BLaER1 treated with 17β-estradiol and CSF1 and Interleukin-3, amounts not matched to agents 10 nM and 100 nM (cell line): ENCODE results near the gene HSPB6.

Source experiments
- H3K27ac ChIP-seq, 11 experiments: shearing (Covaris generic); formaldehyde crosslinking; 2 replicates each; pipeline ENCODE4 v1.8.1; 2022
- H3K27me3 ChIP-seq, 11 experiments: shearing (Covaris generic); formaldehyde crosslinking; 2 replicates each; pipeline ENCODE4 v1.8.1; 2022
- H3K36me3 ChIP-seq, 11 experiments: shearing (Covaris generic); formaldehyde crosslinking; 2 replicates each; pipeline ENCODE4 v1.8.1; 2022
- H3K4me1 ChIP-seq, 10 experiments: shearing (Covaris generic); formaldehyde crosslinking; 2 replicates each; pipeline ENCODE4 v1.8.1; 2022
- H3K4me2 ChIP-seq, 11 experiments: shearing (Covaris generic); formaldehyde crosslinking; 2 replicates each; pipeline ENCODE4 v1.8.1; 2022
- H3K4me3 ChIP-seq, 10 experiments: shearing (Covaris generic); formaldehyde crosslinking; 2 replicates each; pipeline ENCODE4 v1.8.1; 2022
- H3K9ac ChIP-seq, 11 experiments: shearing (Covaris generic); formaldehyde crosslinking; 2 replicates each; pipeline ENCODE4 v1.8.1; 2022
- H3K9me3 ChIP-seq, 11 experiments: shearing (Covaris generic); formaldehyde crosslinking; replicated peaks in 1 of 11; 2 replicates each; pipeline ENCODE4 v1.8.1; 2022
- H4K20me1 ChIP-seq, 11 experiments: shearing (Covaris generic); formaldehyde crosslinking; 2 replicates each; pipeline ENCODE4 v1.8.1; 2022
- Cebpa-rat ChIP-seq, 11 experiments: shearing (Covaris generic); IDR thresholded peaks; 2 replicates each; pipeline ENCODE4 v1.8.1; 2022

The HSPB6 gene

DNA sequence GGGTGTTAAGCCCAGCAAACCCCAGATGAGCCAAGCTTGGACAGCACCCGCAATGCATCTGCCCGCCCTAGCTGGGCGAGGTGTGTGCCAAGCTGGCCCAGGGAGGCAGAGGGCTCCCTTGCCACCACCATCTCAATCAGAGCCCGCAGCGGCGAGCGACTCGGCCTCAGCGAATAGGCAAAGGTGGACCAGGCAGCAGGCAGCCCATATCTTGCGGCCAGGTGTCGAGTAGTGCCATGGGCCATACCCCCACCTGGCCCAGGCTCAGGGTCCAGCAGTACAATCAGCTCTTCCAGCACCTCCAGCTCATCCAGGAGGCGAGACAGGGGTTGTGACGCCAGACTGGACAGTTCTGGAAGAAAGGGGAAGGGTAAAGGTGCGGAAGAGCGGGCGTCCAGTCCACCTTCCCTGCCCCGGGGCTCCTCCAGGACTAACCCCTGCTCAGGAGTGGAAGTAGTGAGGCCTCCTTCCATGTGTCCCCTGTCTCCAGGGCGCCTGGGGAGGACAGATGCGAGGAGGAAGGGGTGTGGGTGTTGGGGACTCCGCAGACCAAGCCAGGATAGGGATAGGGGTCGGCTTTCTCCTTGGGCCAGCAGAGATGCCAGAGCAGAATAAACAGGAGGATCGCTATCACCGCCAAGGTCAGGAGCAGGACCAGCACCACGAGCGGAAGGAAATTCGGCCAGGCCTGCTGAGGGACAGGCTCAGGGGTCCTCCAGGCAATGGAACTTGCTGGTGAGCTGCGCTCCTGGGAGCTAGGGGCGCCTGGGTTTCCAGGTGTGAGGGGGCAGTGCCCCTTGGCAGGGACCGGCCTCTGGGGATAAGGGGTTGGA is 17.3 kb downstream of the HSPB6 start:
- peak overlapping the region; percentile 62 to 76 (median 66) for H3K4me3 ChIP-seq
- H3K9me3 ChIP-seq, result peaks cover 0 to 6% (median 0%) of the 10 kb centered on the region in 11 experiments; a peak in 2 of 22 replicates
- peaks cover 43 to 67% (median 53%) of the 10 kb centered on the region in 11 experiments for H3K36me3 ChIP-seq
- H3K27ac ChIP-seq, result peak overlapping the region in 10 of 11 experiments; percentile 57 to 96 (median 86); a peak in 21 of 22 replicates
- H3K9ac ChIP-seq, result peak overlapping the region; percentile 73 to 85 (median 82)
- peak overlapping the region; percentile 90 to 100 (median 98) for H3K4me2 ChIP-seq
- H3K4me1 ChIP-seq, result peaks cover 48 to 81% (median 68%) of the 10 kb centered on the region in 10 experiments
- H3K27me3 ChIP-seq, result no peaks in the 10 kb centered on the region
- H4K20me1 ChIP-seq, result peaks cover 35 to 59% (median 57%) of the 10 kb centered on the region in 11 experiments
- no peak for TF ChIP-seq Cebpa-rat (IDR thresholded peaks at IDR 0.05)

DNA sequence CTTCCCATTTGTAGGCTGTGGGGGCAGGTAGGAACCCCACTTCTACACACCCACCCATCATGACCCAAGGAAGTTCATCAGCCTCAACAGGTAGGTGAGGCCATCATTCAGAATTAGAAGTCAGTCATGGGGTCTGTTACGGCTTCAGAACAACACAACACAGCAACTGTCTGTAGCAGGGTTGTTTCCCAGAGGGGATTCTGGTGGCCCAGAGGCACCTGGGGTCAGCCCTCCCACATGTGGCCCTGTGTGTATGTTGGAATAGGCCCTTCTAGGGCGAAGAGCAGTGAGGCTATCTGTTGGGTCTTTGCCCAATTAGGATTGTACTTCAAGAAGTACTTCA is 18.0 kb downstream of the HSPB6 start:
- H3K27ac ChIP-seq, result peak overlapping the region in 3 of 11 experiments; percentile 83 to 92 (median 90); a peak in 4 of 22 replicates
- TF ChIP-seq Cebpa-rat (IDR thresholded peaks at IDR 0.05), result no peak
- peaks cover 49 to 68% (median 59%) of the 10 kb centered on the region in 11 experiments for H3K36me3 ChIP-seq
- H3K9me3 ChIP-seq, result peaks cover 0 to 2% (median 0%) of the 10 kb centered on the region in 11 experiments; a peak in 1 of 22 replicates
- peaks cover 42 to 77% (median 62%) of the 10 kb centered on the region in 10 experiments for H3K4me1 ChIP-seq
- peak overlapping the region in 6 of 11 experiments; percentile 96 to 100 (median 98); a peak in 7 of 22 replicates for H3K4me2 ChIP-seq
- peaks cover 36 to 65% (median 63%) of the 10 kb centered on the region in 11 experiments for H4K20me1 ChIP-seq
- H3K27me3 ChIP-seq, result no peaks in the 10 kb centered on the region
- no peak overlapping the region; a peak in 2 of 20 replicates for H3K4me3 ChIP-seq
- H3K9ac ChIP-seq, result peak overlapping the region in 4 of 11 experiments; percentile 19 to 85 (median 76); a peak in 4 of 22 replicates

DNA sequence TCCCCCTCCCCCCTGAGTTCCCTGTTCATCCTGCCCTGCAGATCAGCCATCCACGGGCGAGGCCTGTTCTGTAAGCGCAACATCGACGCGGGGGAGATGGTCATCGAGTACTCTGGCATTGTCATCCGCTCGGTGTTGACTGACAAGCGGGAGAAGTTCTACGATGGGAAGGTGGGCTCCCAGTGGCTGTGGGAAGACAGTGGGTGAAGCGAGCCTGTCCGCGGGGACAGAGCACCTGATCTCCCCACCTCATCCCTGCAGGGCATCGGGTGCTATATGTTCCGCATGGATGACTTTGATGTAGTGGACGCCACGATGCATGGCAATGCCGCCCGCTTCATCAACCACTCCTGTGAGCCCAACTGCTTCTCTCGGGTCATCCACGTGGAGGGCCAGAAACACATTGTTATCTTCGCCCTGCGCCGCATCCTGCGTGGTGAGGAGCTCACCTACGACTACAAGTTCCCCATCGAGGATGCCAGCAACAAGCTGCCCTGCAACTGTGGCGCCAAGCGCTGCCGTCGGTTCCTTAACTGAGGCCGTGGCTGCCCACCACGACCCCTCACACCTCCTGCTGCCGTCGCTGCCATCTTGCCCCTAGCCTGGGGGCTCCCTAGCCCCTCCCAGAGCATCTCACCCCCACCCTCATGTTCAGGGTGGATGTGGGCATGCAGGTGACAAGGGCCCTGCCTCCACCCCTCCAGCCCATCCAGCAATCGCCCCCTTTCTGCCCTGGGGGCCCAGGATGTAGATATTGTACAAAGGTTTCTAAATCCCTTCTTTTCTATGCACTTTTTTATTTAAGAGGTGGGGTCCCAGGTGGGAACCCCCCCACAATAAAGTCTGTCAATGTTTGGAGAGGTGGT is 18.6 kb downstream of the HSPB6 start:
- no peak for TF ChIP-seq Cebpa-rat (IDR thresholded peaks at IDR 0.05)

DNA sequence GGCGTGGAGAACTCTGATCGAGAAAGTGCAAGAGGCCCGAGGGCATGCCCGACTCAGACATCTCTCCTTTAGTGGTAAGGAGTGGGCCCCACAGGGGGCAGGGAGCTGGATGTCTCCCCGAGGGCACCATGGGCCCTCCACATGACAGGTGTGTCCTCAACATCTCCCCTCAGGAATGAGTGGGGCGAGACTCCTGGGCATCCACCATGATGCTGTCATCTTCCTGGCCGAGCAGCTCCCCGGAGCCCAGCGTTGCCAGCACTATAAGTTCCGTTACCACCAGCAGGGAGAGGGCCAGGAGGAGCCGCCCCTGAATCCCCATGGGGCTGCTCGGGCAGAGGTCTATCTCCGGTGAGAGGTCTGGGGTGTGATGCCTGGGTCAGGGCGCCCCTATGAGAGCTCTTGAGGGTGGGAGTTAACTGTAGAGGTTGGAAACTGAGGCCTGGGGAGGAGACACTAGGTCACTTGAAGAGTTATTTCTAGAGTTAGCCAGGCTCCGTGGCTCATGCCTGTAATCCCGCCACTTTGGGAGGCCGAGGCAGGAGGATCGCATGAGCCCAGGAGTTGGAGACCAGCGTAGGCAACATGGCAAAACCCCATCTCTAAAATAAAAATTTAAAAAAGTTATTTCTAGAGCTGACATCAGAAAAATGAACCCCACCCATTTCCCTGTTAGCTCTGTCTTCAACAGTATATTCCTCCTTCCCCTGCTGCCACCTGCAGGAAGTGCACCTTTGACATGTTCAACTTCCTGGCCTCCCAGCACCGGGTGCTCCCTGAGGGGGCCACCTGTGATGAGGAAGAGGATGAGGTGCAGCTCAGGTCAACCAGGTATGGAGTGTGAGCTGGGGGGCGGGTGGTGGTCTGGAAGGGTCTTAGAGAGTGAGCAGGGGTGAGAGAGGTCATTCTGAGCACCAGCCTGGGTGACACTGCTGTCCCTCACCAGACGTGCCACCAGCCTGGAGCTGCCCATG is 19.6 kb downstream of the HSPB6 start:
- Histone ChIP-seq H3K27me3 (no peaks in the 10 kb centered on the region), H3K27ac (peak overlapping the region in 6 of 11 experiments; percentile 4 to 46 (median 20); a peak in 9 of 22 replicates), H3K4me1 (peaks cover 28 to 65% (median 46%) of the 10 kb centered on the region in 10 experiments), H3K4me2 (peak overlapping the region in 9 of 11 experiments; percentile 4 to 51 (median 31); a peak in 17 of 22 replicates), H4K20me1 (peaks cover 42 to 79% (median 73%) of the 10 kb centered on the region in 11 experiments), H3K36me3 (peaks cover 64 to 77% (median 74%) of the 10 kb centered on the region in 11 experiments), H3K9ac (peak overlapping the region in 9 of 11 experiments; percentile 15 to 50 (median 35); a peak in 12 of 22 replicates), H3K4me3 (no peak overlapping the region), H3K9me3 (no peaks in the 10 kb centered on the region)
- TF ChIP-seq Cebpa-rat (IDR thresholded peaks at IDR 0.05), result no peak

More for the DNA sequence above, 18.6 kb downstream of the HSPB6 start:
- H4K20me1 ChIP-seq, result peaks cover 36 to 71% (median 67%) of the 10 kb centered on the region in 11 experiments
- no peak overlapping the region for H3K27ac ChIP-seq
- H3K36me3 ChIP-seq, result peaks cover 55 to 68% (median 66%) of the 10 kb centered on the region in 11 experiments
- peak overlapping the region in 2 of 11 experiments; percentile 98 to 100; a peak in 1 of 22 replicates for H3K4me2 ChIP-seq
- H3K4me3 ChIP-seq, result no peak overlapping the region
- H3K9me3 ChIP-seq, result no peaks in the 10 kb centered on the region
- H3K27me3 ChIP-seq, result no peaks in the 10 kb centered on the region
- peaks cover 36 to 76% (median 56%) of the 10 kb centered on the region in 10 experiments for H3K4me1 ChIP-seq
- H3K9ac ChIP-seq, result peak overlapping the region in 1 of 11 experiments; percentile 29; a peak in 1 of 22 replicates

- Histone ChIP-seq H3K4me2 (no peak overlapping the region), H4K20me1 (peaks cover 52 to 98% (median 94%) of the 10 kb centered on the region in 11 experiments), H3K27me3 (no peaks in the 10 kb centered on the region), H3K4me1 (peaks cover 20 to 47% (median 31%) of the 10 kb centered on the region in 10 experiments), H3K27ac (no peak overlapping the region), H3K9ac (peak overlapping the region in 3 of 11 experiments; percentile 13 to 27 (median 27); a peak in 3 of 22 replicates), H3K36me3 (peaks cover 87 to 98% (median 97%) of the 10 kb centered on the region in 11 experiments), H3K4me3 (no peak overlapping the region), H3K9me3 (no peaks in the 10 kb centered on the region)
- TF ChIP-seq Cebpa-rat (IDR thresholded peaks at IDR 0.05), result no peak
Observed at GRCh38 chr19:35734889-35735288, 21.9 kb downstream of the HSPB6 start.

- H3K9ac ChIP-seq, result peak overlapping the region in 6 of 11 experiments; percentile 4 to 33 (median 26); a peak in 6 of 22 replicates
- no peak for TF ChIP-seq Cebpa-rat (IDR thresholded peaks at IDR 0.05)
- peaks cover 52 to 98% (median 94%) of the 10 kb centered on the region in 11 experiments for H4K20me1 ChIP-seq
- H3K9me3 ChIP-seq, result no peaks in the 10 kb centered on the region
- H3K4me1 ChIP-seq, result peaks cover 14 to 41% (median 25%) of the 10 kb centered on the region in 10 experiments
- H3K36me3 ChIP-seq, result peaks cover 93 to 99% (median 98%) of the 10 kb centered on the region in 11 experiments
- no peak overlapping the region for H3K4me2 ChIP-seq
- no peaks in the 10 kb centered on the region for H3K27me3 ChIP-seq
- no peak overlapping the region for H3K4me3 ChIP-seq
- H3K27ac ChIP-seq, result no peak overlapping the region
Observed at GRCh38 chr19:35734273-35734672, 22.6 kb downstream of the HSPB6 start.

- Histone ChIP-seq H3K36me3 (peaks cover 96 to 99% (median 98%) of the 10 kb centered on the region in 11 experiments), H3K4me1 (peaks cover 9 to 35% (median 22%) of the 10 kb centered on the region in 10 experiments; a peak in 18 of 20 replicates), H3K27ac (peak overlapping the region in 2 of 11 experiments; percentile 1 to 20; a peak in 1 of 22 replicates), H4K20me1 (peaks cover 48 to 98% (median 94%) of the 10 kb centered on the region in 11 experiments), H3K9ac (peak overlapping the region in 7 of 11 experiments; percentile 4 to 33 (median 22); a peak in 6 of 22 replicates), H3K4me2 (no peak overlapping the region), H3K4me3 (no peak overlapping the region), H3K27me3 (no peaks in the 10 kb centered on the region), H3K9me3 (no peaks in the 10 kb centered on the region)
- TF ChIP-seq Cebpa-rat (IDR thresholded peaks at IDR 0.05), result no peak
Observed at GRCh38 chr19:35733180-35734125, 23.4 kb downstream of the HSPB6 start.
